ENCODE results near the gene TEX52.

Gene TEX52

GRCh38 chr12:2826721-2827515, 29.9 kb downstream of the TEX52 start:
- DNase-seq: no peak

GRCh38 chr12:2826036-2826435, 30.8 kb downstream of the TEX52 start:
- no peak for DNase-seq

- DNase-seq: no peak
Observed at GRCh38 chr12:2825132-2825531, 31.7 kb downstream of the TEX52 start.

GRCh38 chr12:2824541-2824940, 32.3 kb downstream of the TEX52 start:
- no peak for DNase-seq

GRCh38 chr12:2823483-2823882, 33.4 kb downstream of the TEX52 start:
- no peak for DNase-seq

- DNase-seq: no peak
Observed at GRCh38 chr12:2820432-2820831, 36.4 kb downstream of the TEX52 start.

GRCh38 chr12:2819810-2820209, 37.0 kb downstream of the TEX52 start:
- DNase-seq: no peak

GRCh38 chr12:2813214-2814185, 43.3 kb downstream of the TEX52 start:
- DNase-seq: no peak

GRCh38 chr12:2812290-2813213, 44.3 kb downstream of the TEX52 start, which contains the start of gene ITFG2:
Gene ITFG2, plus strand, starts transcription at chr12:2812668. Its CDS starts 93 bp downstream, at chr12:2812761.
- peak; percentile 90 for DNase-seq

- DNase-seq: no peak
Observed at GRCh38 chr12:2811801-2812200, 45.0 kb downstream of the TEX52 start.

GRCh38 chr12:2806700-2807099, 50.1 kb downstream of the TEX52 start:
- DNase-seq: no peak

GRCh38 chr12:2805143-2805520, 51.7 kb downstream of the TEX52 start:
- DNase-seq: no peak

- no peak for DNase-seq
Observed at GRCh38 chr12:2804393-2805142, 52.3 kb downstream of the TEX52 start.

- no peak for DNase-seq
Observed at GRCh38 chr12:2803635-2804392, 53.0 kb downstream of the TEX52 start.

- DNase-seq: no peak
Observed at GRCh38 chr12:2801044-2801783, 55.6 kb downstream of the TEX52 start.

- no peak for DNase-seq
Observed at GRCh38 chr12:2800046-2800570, 56.7 kb downstream of the TEX52 start.
